ENCODE data around the gene ZNF586. TPM values are rescaled to one million over a fixed set of nuclear protein-coding genes. Genes with fewer than 3 reads are reported as not detected.

The ZNF586 gene
- total RNA-seq, 3 donors from 2014 or later (not counting 1 experiment from before 2014, with no cell fraction given), result 24.0 to 33.3 (median 28.2) TPM

- Mint-ChIP-seq H3K4me3 (peak overlapping the region; percentile 93), H3K9me3 (peaks cover 17 to 19% of the 10 kb centered on the region in 2 donors), H3K36me3 (peaks cover 57% of the 10 kb centered on the region), H3K27ac (peak overlapping the region in 1 of 2 donors; percentile 99), H3K27me3 (ENCODE audit: low read depth in 2 of 2) (no peaks in the 10 kb centered on the region), H3K4me1 (peaks cover 25 to 40% of the 10 kb centered on the region in 2 donors)
- no peak for TF ChIP-seq CTCF (IDR thresholded peaks at IDR 0.05)
- Histone ChIP-seq H3K9me3 (ENCODE audit: control insufficient read depth, insufficient read depth, low read length) (peaks cover 43% of the 10 kb centered on the region), H3K27me3 (ENCODE audit: control insufficient read depth, insufficient read depth, low read length) (no peaks in the 10 kb centered on the region), H3K36me3 (ENCODE audit: control insufficient read depth, insufficient read depth, low read length) (peaks cover 37% of the 10 kb centered on the region), H3K27ac (ENCODE audit: low read length) (no peak overlapping the region), H3K4me3 (ENCODE audit: low read length) (no peak overlapping the region), H3K4me1 (ENCODE audit: control insufficient read depth, insufficient read depth, low read length) (peaks cover 11% of the 10 kb centered on the region)
- DNase-seq (no peak), ATAC-seq (no peak)
- WGBS (ENCODE audit: insufficient coverage), result 94% methylated on average over 3 of the region's 3 CpGs
- intact Hi-C loops (cut with micrococcal nuclease), result loop anchor here (5.0 kb wide), 1 partner anchor 409 kb away; no protein-coding TSS in a partner anchor
Measured at GRCh38 chr19:57748029-57748428, 21.4 kb upstream of the ZNF586 start.

GRCh38 chr19:57754091-57754673 is 15.3 kb upstream of the ZNF586 start:
- Histone ChIP-seq H3K4me1 (ENCODE audit: control insufficient read depth, insufficient read depth, low read length) (no peaks in the 10 kb centered on the region), H3K36me3 (ENCODE audit: control insufficient read depth, insufficient read depth, low read length) (peaks cover 47% of the 10 kb centered on the region), H3K4me3 (ENCODE audit: low read length) (no peak overlapping the region), H3K27me3 (ENCODE audit: control insufficient read depth, insufficient read depth, low read length) (no peaks in the 10 kb centered on the region), H3K9me3 (ENCODE audit: control insufficient read depth, insufficient read depth, low read length) (peaks cover 73% of the 10 kb centered on the region), H3K27ac (ENCODE audit: low read length) (no peak overlapping the region)
- H3K36me3 Mint-ChIP-seq, result peaks cover 70% of the 10 kb centered on the region
- no peak overlapping the region for H3K27ac Mint-ChIP-seq
- DNase-seq (no peak), ATAC-seq (no peak)
- H3K4me1 Mint-ChIP-seq, result peaks cover 0 to 15% of the 10 kb centered on the region in 2 donors
- intact Hi-C loops (cut with micrococcal nuclease), result no loop called here
- no peaks in the 10 kb centered on the region for H3K27me3 Mint-ChIP-seq (ENCODE audit: low read depth in 2 of 2)
- H3K4me3 Mint-ChIP-seq, result no peak overlapping the region
- TF ChIP-seq CTCF (IDR thresholded peaks at IDR 0.05), result no peak
- 96% methylated on average over 9 of the region's 10 CpGs for WGBS (ENCODE audit: insufficient coverage)
- peaks cover 12 to 28% of the 10 kb centered on the region in 2 donors for H3K9me3 Mint-ChIP-seq

- Histone ChIP-seq H3K4me3 (ENCODE audit: low read length) (no peak overlapping the region), H3K4me1 (ENCODE audit: control insufficient read depth, insufficient read depth, low read length) (no peaks in the 10 kb centered on the region), H3K36me3 (ENCODE audit: control insufficient read depth, insufficient read depth, low read length) (peaks cover 40% of the 10 kb centered on the region), H3K27me3 (ENCODE audit: control insufficient read depth, insufficient read depth, low read length) (no peaks in the 10 kb centered on the region), H3K9me3 (ENCODE audit: control insufficient read depth, insufficient read depth, low read length) (peaks cover 68% of the 10 kb centered on the region), H3K27ac (ENCODE audit: low read length) (no peak overlapping the region)
- no peak for TF ChIP-seq CTCF (IDR thresholded peaks at IDR 0.05)
- Mint-ChIP-seq H3K36me3 (peaks cover 64% of the 10 kb centered on the region), H3K27me3 (ENCODE audit: low read depth in 2 of 2) (no peaks in the 10 kb centered on the region), H3K27ac (no peak overlapping the region), H3K4me3 (no peak overlapping the region), H3K4me1 (peaks cover 0 to 10% of the 10 kb centered on the region in 2 donors), H3K9me3 (peaks cover 10 to 24% of the 10 kb centered on the region in 2 donors)
- ATAC-seq (no peak), DNase-seq (no peak)
- 100% methylated on average over 4 of the region's 4 CpGs for WGBS (ENCODE audit: insufficient coverage)
- intact Hi-C loops (cut with micrococcal nuclease), result no loop called here
Measured at GRCh38 chr19:57755031-57755430, 14.4 kb upstream of the ZNF586 start.

GRCh38 chr19:57757941-57758340 is 11.5 kb upstream of the ZNF586 start:
- H3K9me3 ChIP-seq (ENCODE audit: control insufficient read depth, insufficient read depth, low read length), result peaks cover 42% of the 10 kb centered on the region
- no peak overlapping the region for H3K4me3 Mint-ChIP-seq
- H3K36me3 Mint-ChIP-seq, result peaks cover 37% of the 10 kb centered on the region

More at GRCh38 chr19:57757941-57758340, 11.5 kb upstream of the ZNF586 start:
- no peak for TF ChIP-seq CTCF (IDR thresholded peaks at IDR 0.05)
- ATAC-seq (no peak), DNase-seq (no peak)
- no peaks in the 10 kb centered on the region for H3K4me1 ChIP-seq (ENCODE audit: control insufficient read depth, insufficient read depth, low read length)
- Mint-ChIP-seq H3K4me1 (no peaks in the 10 kb centered on the region), H3K27ac (no peak overlapping the region), H3K27me3 (ENCODE audit: low read depth in 2 of 2) (no peaks in the 10 kb centered on the region), H3K9me3 (peaks cover 5 to 17% of the 10 kb centered on the region in 2 donors)
- intact Hi-C loops (cut with micrococcal nuclease), result no loop called here
- no peaks in the 10 kb centered on the region for H3K27me3 ChIP-seq (ENCODE audit: control insufficient read depth, insufficient read depth, low read length)
- 100% methylated on average over 1 of the region's 2 CpGs for WGBS (ENCODE audit: insufficient coverage)
- no peak overlapping the region for H3K27ac ChIP-seq (ENCODE audit: low read length)
- H3K36me3 ChIP-seq (ENCODE audit: control insufficient read depth, insufficient read depth, low read length), result peaks cover 20% of the 10 kb centered on the region
- H3K4me3 ChIP-seq (ENCODE audit: low read length), result no peak overlapping the region
